ENCODE measurements around the gene TVP23A.
A peak's percentile ranks its signal among the peaks of the same experiment; 100 is the strongest.
"Not testable (repeated sequence)": the region's sequence is repeated elsewhere in the genome, so short reads cannot be mapped to it uniquely, and the experiment has no call there.

Gene TVP23A

GRCh38 chr16:10752843-10753523, 65.6 kb downstream of the TVP23A start:
- DNase-seq (ENCODE audit: low read depth in 3 of 3, low spot score in 1 of 3) = no peak

GRCh38 chr16:10751291-10751697, 67.3 kb downstream of the TVP23A start:
- DNase-seq (ENCODE audit: low read depth in 3 of 3, low spot score in 1 of 3) = no peak

GRCh38 chr16:10750793-10751192, 67.8 kb downstream of the TVP23A start:
- no peak for DNase-seq (ENCODE audit: low read depth in 3 of 3, low spot score in 1 of 3)

GRCh38 chr16:10745841-10746240, 72.8 kb downstream of the TVP23A start:
- no peak for DNase-seq (ENCODE audit: low read depth in 3 of 3, low spot score in 1 of 3)

GRCh38 chr16:10744370-10745030, 74.1 kb downstream of the TVP23A start:
- no peak for DNase-seq (ENCODE audit: low read depth in 3 of 3, low spot score in 1 of 3)

- DNase-seq (ENCODE audit: low read depth in 3 of 3, low spot score in 1 of 3) = peak; percentile 98 to 100 (median 98)
Measured at GRCh38 chr16:10743610-10744369, 74.8 kb downstream of the TVP23A start, which contains the start of gene NUBP1. Gene NUBP1, plus strand, starts transcription at chr16:10743842. Its CDS starts 22 bp downstream, at chr16:10743864.

- DNase-seq (ENCODE audit: low read depth in 3 of 3, low spot score in 1 of 3) = no peak
Measured at GRCh38 chr16:10743227-10743609, 75.4 kb downstream of the TVP23A start.

- DNase-seq (ENCODE audit: low read depth in 3 of 3, low spot score in 1 of 3) = no peak
Measured at GRCh38 chr16:10741844-10742243, 76.8 kb downstream of the TVP23A start.

GRCh38 chr16:10741249-10741648, 77.3 kb downstream of the TVP23A start:
- DNase-seq (ENCODE audit: low read depth in 3 of 3, low spot score in 1 of 3) = not testable (repeated sequence)

- no peak for DNase-seq (ENCODE audit: low read depth in 3 of 3, low spot score in 1 of 3)
Measured at GRCh38 chr16:10740845-10741208, 77.8 kb downstream of the TVP23A start.

GRCh38 chr16:10740000-10740844, 78.4 kb downstream of the TVP23A start:
- DNase-seq (ENCODE audit: low read depth in 3 of 3, low spot score in 1 of 3) = no peak

- DNase-seq (ENCODE audit: low read depth in 3 of 3, low spot score in 1 of 3) = peak in 1 of 3 donors; percentile 7
Measured at GRCh38 chr16:10738231-10739077, 80.1 kb downstream of the TVP23A start.

- DNase-seq (ENCODE audit: low read depth in 3 of 3, low spot score in 1 of 3) = peak; percentile 29 to 42 (median 34)
Measured at GRCh38 chr16:10737068-10737625, 81.4 kb downstream of the TVP23A start.

GRCh38 chr16:10731790-10732189, 86.8 kb downstream of the TVP23A start:
- no peak for DNase-seq (ENCODE audit: low read depth in 3 of 3, low spot score in 1 of 3)

- DNase-seq (ENCODE audit: low read depth in 3 of 3, low spot score in 1 of 3) = no peak
Measured at GRCh38 chr16:10729104-10730048, 89.2 kb downstream of the TVP23A start.

GRCh38 chr16:10728003-10728887, 90.3 kb downstream of the TVP23A start:
- no peak for DNase-seq (ENCODE audit: low read depth in 3 of 3, low spot score in 1 of 3)

Data from stimulated activated CD4-positive, alpha-beta T cell treated with anti-CD3 and anti-CD28 coated beads, TNF-alpha, amount 100 ng/mL, for 1 hour (primary cell).